Fibroblast of lung (primary cell): ENCODE measurements around the gene C5orf46. TPM values are rescaled to one million over a fixed set of nuclear protein-coding genes. Genes with fewer than 3 reads are reported as not detected.

ENCODE experiments used
- DNase-seq, 2 donors: peaks; one replicate each; pipeline versions ENCODE4 v3.0.0 to v3.0.0-alpha.2; 2010; ENCODE audit warnings: low read depth in 2 of 2
- H2AFZ ChIP-seq: 2 replicates; pipeline ENCODE4 v1.5.1; 2012; ENCODE audit warnings: low read length, control low read depth, inconsistent platforms
- H3K27ac ChIP-seq: 2 replicates; pipeline ENCODE4 v1.5.1; 2011; ENCODE audit warnings: low read length, control low read depth; ENCODE audit not compliant: insufficient read depth
- H3K27me3 ChIP-seq: 2 replicates; pipeline ENCODE4 v1.5.1; 2011; ENCODE audit warnings: mild to moderate bottlenecking, low read length; ENCODE audit not compliant: control insufficient read depth, insufficient read depth
- H3K36me3 ChIP-seq: 2 replicates; pipeline ENCODE4 v1.5.1; 2011; ENCODE audit warnings: low read length; ENCODE audit not compliant: control insufficient read depth, insufficient read depth
- H3K4me1 ChIP-seq: 2 replicates; pipeline ENCODE4 v1.5.1; 2011; ENCODE audit warnings: low read length; ENCODE audit not compliant: control insufficient read depth, insufficient read depth; ENCODE audit errors: extremely low read depth
- H3K4me2 ChIP-seq: 2 replicates; pipeline ENCODE4 v1.5.1; 2011; ENCODE audit warnings: low read length, control low read depth; ENCODE audit not compliant: insufficient read depth; ENCODE audit errors: extremely low read depth
- H3K4me3 ChIP-seq, 4 experiments: fragments of 200-600 bp in 1 of 4; sonication (generic) in 1 of 4; replicated peaks in 1 of 4; 2 replicates each; pipeline ENCODE4 v1.5.1; 2011 to 2016; ENCODE audit warnings: low read length in 4 of 4, low read depth in 3 of 4, mild to moderate bottlenecking in 3 of 4, control low read depth in 2 of 4, inconsistent platforms in 1 of 4, mixed read lengths in 1 of 4; ENCODE audit not compliant: insufficient read depth in 1 of 4; ENCODE audit errors: control extremely low read depth in 1 of 4
- H3K79me2 ChIP-seq: 2 replicates; pipeline ENCODE4 v1.5.1; 2012; ENCODE audit warnings: mild to moderate bottlenecking, low read length, inconsistent platforms; ENCODE audit not compliant: control insufficient read depth, insufficient read depth
- H3K9ac ChIP-seq: 2 replicates; pipeline ENCODE4 v1.5.1; 2011; ENCODE audit warnings: mild to moderate bottlenecking, low read length, control low read depth; ENCODE audit not compliant: insufficient read depth
- H3K9me3 ChIP-seq: 2 replicates; pipeline ENCODE4 v1.5.1; 2012; ENCODE audit warnings: low read depth, low read length; ENCODE audit not compliant: control insufficient read depth, insufficient read depth
- H4K20me1 ChIP-seq: 2 replicates; pipeline ENCODE4 v1.5.1; 2011; ENCODE audit warnings: low read length; ENCODE audit not compliant: control insufficient read depth, insufficient read depth; ENCODE audit errors: extremely low read depth
- EZH2 ChIP-seq: IDR thresholded peaks from 2 replicates; pipeline ENCODE4 v1.5.1; 2012; ENCODE audit warnings: low read length, control low read depth, mild to moderate bottlenecking; ENCODE audit errors: missing control alignments
- polyA plus RNA-seq, 2 donors: library from polyadenylated mRNA; depleted of rRNA in 1 of 2; stranded (reverse) in 1 of 2; unstranded in 1 of 2; fragments of >200 nt; gene quantifications; 2 replicates each; pipeline ENCODE4 v1.2.1, GENCODE V29; 2011 to 2012; ENCODE audit warnings: missing spikeins in 1 of 2
- total RNA-seq: library from RNA; depleted of rRNA; stranded (reverse); fragments of >200 nt; gene quantifications from 2 replicates; pipeline ENCODE4 v1.2.1, GENCODE V29; 2014
- TF ChIP-seq, protein P1 (sequence below), 2 donors: IDR thresholded peaks in 1 of 2; conservative IDR thresholded peaks in 1 of 2; 1 replicate in 1 of 2; 2 replicates in 1 of 2; pipeline ENCODE4 v1.5.1; 2011 to 2012; ENCODE audit warnings: low read length in 2 of 2, control low read depth in 1 of 2, inconsistent platforms in 1 of 2, low read depth in 1 of 2, mild to moderate bottlenecking in 1 of 2

The C5orf46 gene
- total and polyA plus RNA-seq, 2 donors (not counting 1 experiment from before 2014, with no cell fraction given), result not detected

DNA sequence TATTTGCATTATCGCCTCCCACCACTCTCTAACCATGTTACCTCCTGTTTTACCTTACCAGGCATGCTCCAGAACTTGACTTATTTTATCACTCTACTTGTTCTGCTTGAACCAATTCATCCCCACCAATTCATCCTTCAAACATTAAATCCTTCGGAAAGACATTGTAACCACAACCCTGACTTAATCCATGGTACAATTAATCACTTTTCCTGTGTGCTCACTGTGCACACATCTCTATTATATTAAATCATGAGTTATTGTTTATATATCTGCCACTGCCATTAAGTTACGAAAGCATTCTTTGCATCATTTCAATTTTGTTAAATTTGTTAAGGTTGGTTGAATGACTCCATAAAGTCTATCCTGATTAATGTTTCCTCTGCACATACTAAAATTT, 7.4 kb upstream of the C5orf46 start:
- Histone ChIP-seq H3K4me2 (no peak overlapping the region), H3K27me3 (no peaks in the 10 kb centered on the region)
- no peak for TF ChIP-seq EZH2
- TF ChIP-seq, protein P1, sequence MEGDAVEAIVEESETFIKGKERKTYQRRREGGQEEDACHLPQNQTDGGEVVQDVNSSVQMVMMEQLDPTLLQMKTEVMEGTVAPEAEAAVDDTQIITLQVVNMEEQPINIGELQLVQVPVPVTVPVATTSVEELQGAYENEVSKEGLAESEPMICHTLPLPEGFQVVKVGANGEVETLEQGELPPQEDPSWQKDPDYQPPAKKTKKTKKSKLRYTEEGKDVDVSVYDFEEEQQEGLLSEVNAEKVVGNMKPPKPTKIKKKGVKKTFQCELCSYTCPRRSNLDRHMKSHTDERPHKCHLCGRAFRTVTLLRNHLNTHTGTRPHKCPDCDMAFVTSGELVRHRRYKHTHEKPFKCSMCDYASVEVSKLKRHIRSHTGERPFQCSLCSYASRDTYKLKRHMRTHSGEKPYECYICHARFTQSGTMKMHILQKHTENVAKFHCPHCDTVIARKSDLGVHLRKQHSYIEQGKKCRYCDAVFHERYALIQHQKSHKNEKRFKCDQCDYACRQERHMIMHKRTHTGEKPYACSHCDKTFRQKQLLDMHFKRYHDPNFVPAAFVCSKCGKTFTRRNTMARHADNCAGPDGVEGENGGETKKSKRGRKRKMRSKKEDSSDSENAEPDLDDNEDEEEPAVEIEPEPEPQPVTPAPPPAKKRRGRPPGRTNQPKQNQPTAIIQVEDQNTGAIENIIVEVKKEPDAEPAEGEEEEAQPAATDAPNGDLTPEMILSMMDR (conservative IDR thresholded peaks at IDR 0.05 in 1 of 2, IDR thresholded peaks at IDR 0.05 in 1 of 2; ENCODE audit: low read depth in 1 of 2, low read length in 2 of 2), result no peak

GRCh38 chr5:147912011-147912410, 5.7 kb upstream of the C5orf46 start:
- DNase-seq, result no peak
- Histone ChIP-seq H3K4me1 (no peaks in the 10 kb centered on the region), H3K9ac (no peak overlapping the region), H3K27me3 (no peaks in the 10 kb centered on the region), H3K4me3 (no peak overlapping the region), H4K20me1 (no peaks in the 10 kb centered on the region), H3K9me3 (no peaks in the 10 kb centered on the region), H3K79me2 (no peaks in the 10 kb centered on the region), H3K4me2 (no peak overlapping the region), H3K27ac (no peak overlapping the region), H2AFZ (no peak overlapping the region), H3K36me3 (no peaks in the 10 kb centered on the region)
- no peak for TF ChIP-seq EZH2
- TF ChIP-seq, protein P1 (conservative IDR thresholded peaks at IDR 0.05 in 1 of 2, IDR thresholded peaks at IDR 0.05 in 1 of 2; ENCODE audit: low read depth in 1 of 2, low read length in 2 of 2), result no peak

More for the DNA sequence above, 7.4 kb upstream of the C5orf46 start:
- Histone ChIP-seq H3K36me3 (no peaks in the 10 kb centered on the region), H3K27ac (no peak overlapping the region), H3K9me3 (no peaks in the 10 kb centered on the region), H3K79me2 (no peaks in the 10 kb centered on the region), H2AFZ (no peak overlapping the region), H3K4me3 (no peak overlapping the region), H4K20me1 (no peaks in the 10 kb centered on the region), H3K9ac (no peak overlapping the region), H3K4me1 (no peaks in the 10 kb centered on the region)
- peak in 1 of 2 donors; percentile 61 for DNase-seq

DNA sequence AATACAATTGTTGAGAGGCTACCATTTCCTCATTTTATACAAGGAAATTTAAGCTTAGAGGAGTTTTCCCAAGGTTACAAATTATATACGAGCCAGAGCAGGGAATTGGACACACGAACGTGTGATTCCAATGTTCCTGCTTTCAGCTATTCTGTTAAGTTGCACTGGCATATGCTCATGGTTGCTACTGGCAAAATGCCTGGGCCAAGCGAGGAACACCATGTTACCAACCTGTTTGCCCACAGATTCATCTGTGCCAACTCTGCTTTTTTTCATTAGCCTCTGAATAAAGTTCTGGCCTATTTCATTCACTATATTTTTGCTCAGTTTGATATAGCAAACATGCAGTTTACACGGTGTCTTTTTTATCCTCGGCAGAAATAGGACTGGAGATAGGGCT, 5.1 kb upstream of the C5orf46 start:
- Histone ChIP-seq H3K9me3 (no peaks in the 10 kb centered on the region), H3K36me3 (no peaks in the 10 kb centered on the region), H4K20me1 (no peaks in the 10 kb centered on the region), H3K27me3 (no peaks in the 10 kb centered on the region), H2AFZ (no peak overlapping the region), H3K4me2 (no peak overlapping the region), H3K79me2 (no peaks in the 10 kb centered on the region), H3K27ac (no peak overlapping the region), H3K4me3 (no peak overlapping the region), H3K4me1 (no peaks in the 10 kb centered on the region), H3K9ac (no peak overlapping the region)
- DNase-seq, result no peak
- no peak for TF ChIP-seq EZH2
- TF ChIP-seq, protein P1 (conservative IDR thresholded peaks at IDR 0.05 in 1 of 2, IDR thresholded peaks at IDR 0.05 in 1 of 2; ENCODE audit: low read depth in 1 of 2, low read length in 2 of 2), result no peak
